ENCODE data around the gene IL36A.

GRCh38 chr2:113032737-113033136 is 27.5 kb downstream of the IL36A start:
- TF ChIP-seq, protein P1, sequence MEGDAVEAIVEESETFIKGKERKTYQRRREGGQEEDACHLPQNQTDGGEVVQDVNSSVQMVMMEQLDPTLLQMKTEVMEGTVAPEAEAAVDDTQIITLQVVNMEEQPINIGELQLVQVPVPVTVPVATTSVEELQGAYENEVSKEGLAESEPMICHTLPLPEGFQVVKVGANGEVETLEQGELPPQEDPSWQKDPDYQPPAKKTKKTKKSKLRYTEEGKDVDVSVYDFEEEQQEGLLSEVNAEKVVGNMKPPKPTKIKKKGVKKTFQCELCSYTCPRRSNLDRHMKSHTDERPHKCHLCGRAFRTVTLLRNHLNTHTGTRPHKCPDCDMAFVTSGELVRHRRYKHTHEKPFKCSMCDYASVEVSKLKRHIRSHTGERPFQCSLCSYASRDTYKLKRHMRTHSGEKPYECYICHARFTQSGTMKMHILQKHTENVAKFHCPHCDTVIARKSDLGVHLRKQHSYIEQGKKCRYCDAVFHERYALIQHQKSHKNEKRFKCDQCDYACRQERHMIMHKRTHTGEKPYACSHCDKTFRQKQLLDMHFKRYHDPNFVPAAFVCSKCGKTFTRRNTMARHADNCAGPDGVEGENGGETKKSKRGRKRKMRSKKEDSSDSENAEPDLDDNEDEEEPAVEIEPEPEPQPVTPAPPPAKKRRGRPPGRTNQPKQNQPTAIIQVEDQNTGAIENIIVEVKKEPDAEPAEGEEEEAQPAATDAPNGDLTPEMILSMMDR (IDR thresholded peaks at IDR 0.05) = no peak
- no peak for TF ChIP-seq EP300 (IDR thresholded peaks at IDR 0.05)
- TF ChIP-seq POLR2AphosphoS5 (IDR thresholded peaks at IDR 0.05) = no peak

Measured in sigmoid colon (tissue), 4 donors.